COLO829 (cell line): ENCODE measurements around the gene MANF.

Source experiments
- DNase-seq: peaks from one replicate; pipeline ENCODE4 v3.0.0; 2012; ENCODE audit warnings: low spot score

Gene MANF

DNA sequence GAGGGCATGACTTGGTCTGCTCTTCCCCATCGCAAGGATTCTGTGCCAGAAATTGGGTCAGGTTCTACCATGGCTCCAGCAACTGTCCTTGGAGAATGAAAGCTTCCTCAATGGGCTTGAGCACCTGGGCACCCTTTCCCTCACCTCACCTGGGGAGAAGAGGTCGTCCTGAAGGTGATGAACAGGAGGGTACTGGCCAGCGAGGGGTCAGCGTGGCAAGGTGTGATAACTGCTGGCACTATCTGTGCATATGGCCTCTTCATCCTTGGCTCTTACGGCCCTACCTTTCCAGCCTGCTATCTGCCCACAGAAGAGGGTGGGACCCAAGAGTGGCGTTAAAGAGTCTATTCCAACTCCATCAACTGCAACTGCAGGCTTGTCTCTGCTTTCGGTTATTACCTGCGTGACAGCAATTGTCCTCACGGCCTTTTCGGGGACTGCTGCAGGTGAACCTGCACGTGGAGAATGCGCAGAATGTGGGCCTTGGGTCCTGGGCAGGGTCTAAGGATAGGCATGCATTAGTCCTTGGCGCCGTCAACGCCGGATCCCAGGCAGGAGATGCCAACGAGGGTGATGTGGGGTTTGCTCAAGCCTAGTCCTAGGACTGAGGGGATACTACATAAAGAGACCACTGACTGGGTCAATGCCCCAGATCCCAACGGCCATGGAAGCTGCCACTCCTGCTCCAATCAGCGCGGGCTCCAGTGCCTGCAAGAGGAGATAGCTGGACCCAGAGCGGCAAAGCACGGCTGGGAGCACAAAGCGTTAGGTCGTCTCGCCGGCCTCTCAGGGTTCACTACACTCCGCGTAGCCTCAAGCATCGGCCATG, 5.4 kb downstream of the MANF start:
- no peak for DNase-seq

GRCh38 chr3:51391075-51391565, 6.0 kb downstream of the MANF start, which contains the start of gene RBM15B:
Gene RBM15B, plus strand, starts transcription at chr3:51391285. Its CDS starts 115 bp downstream, at chr3:51391400.
- DNase-seq, result peak; percentile 98

DNA sequence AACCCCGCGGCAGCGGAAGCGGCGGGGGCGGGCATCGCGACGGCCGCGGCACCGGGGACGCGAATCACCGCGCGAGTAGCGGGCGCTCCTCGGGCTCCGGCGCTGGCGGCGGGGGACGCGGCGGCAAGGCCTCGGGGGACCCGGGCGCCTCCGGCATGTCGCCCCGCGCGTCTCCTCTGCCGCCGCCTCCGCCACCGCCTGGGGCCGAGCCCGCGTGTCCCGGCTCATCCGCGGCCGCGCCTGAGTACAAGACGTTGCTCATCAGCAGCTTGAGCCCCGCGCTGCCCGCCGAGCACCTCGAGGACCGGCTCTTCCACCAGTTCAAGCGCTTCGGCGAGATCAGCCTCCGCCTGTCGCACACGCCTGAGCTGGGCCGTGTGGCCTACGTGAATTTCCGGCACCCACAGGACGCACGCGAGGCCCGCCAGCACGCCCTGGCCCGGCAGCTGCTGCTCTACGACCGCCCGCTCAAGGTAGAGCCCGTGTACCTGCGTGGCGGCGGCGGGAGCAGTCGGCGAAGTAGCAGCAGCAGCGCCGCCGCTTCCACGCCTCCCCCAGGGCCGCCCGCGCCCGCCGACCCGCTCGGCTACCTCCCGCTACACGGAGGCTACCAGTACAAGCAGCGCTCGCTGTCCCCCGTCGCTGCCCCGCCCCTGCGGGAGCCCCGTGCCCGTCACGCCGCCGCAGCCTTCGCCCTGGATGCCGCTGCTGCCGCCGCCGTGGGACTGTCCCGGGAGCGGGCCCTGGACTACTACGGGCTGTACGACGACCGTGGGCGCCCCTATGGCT, 6.7 kb downstream of the MANF start:
- no peak for DNase-seq

GRCh38 chr3:51392355-51393133, 7.5 kb downstream of the MANF start:
- DNase-seq, result no peak

DNA sequence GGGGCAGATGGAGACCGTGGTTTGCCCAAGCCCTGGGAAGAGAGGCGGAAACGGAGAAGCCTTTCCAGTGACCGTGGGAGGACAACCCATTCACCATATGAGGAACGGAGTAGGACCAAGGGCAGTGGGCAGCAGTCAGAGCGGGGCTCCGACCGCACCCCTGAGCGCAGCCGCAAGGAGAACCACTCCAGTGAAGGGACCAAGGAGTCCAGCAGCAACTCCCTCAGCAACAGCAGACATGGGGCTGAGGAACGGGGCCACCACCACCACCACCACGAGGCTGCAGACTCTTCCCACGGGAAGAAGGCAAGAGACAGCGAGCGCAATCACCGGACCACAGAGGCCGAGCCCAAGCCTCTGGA, 8.0 kb downstream of the MANF start:
- no peak for DNase-seq

DNA sequence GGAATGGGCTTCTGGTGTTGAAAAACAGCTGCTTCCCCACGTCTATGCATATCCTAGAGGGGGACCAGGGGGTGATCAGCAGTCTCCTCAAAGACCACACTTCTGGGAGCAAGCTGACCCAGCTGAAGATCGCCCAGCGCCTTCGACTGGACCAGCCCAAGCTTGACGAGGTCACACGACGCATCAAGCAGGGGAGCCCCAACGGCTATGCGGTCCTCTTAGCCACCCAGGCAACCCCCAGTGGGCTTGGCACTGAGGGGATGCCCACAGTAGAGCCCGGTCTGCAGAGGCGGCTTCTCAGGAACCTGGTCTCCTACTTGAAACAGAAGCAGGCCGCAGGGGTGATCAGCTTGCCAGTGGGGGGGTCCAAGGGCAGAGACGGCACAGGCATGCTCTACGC, 8.5 kb downstream of the MANF start:
- DNase-seq, result no peak

GRCh38 chr3:51394541-51394940, 9.4 kb downstream of the MANF start:
- DNase-seq, result no peak

DNA sequence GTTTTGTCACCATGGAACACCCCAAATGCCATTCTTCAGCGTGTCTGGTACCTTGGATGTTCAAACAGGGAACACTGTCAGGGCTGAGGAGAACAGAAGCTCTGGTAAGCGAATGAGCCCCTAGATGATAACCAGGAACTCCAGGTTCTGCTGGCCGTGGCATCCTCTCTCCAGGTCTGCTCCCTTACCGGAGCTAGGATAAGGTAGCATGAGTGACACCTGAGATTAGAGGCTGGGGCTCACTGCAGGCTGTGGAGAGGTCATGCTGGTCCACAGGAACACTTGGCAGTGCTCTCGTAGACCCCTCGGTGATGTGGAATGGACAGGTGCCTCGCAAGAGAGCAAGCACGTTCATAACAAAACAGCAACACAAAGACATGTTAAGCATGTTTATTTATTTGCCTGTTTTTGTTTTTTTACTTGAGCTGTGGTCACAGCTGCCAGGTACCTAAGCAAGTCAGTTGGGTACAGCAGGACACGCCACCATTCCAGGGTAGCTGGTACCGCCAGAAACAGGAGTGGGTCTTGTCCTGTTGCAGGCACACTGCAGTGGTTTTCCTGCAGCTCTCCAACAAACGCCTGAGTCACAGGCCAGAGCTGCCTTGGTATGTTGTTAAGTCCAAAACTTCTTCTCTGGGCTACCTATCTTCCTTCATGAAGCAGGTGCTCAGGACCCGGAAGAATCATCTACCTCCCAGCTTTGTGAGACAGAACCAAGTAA, 10.6 kb downstream of the MANF start:
- DNase-seq, result no peak

- no peak for DNase-seq
Measured at GRCh38 chr3:51396401-51396800, 11.3 kb downstream of the MANF start.

GRCh38 chr3:51397392-51397791, 12.3 kb downstream of the MANF start:
- DNase-seq, result no peak

GRCh38 chr3:51398595-51399310, 13.7 kb downstream of the MANF start:
- no peak for DNase-seq

GRCh38 chr3:51400166-51400565, 15.1 kb downstream of the MANF start:
- no peak for DNase-seq

DNA sequence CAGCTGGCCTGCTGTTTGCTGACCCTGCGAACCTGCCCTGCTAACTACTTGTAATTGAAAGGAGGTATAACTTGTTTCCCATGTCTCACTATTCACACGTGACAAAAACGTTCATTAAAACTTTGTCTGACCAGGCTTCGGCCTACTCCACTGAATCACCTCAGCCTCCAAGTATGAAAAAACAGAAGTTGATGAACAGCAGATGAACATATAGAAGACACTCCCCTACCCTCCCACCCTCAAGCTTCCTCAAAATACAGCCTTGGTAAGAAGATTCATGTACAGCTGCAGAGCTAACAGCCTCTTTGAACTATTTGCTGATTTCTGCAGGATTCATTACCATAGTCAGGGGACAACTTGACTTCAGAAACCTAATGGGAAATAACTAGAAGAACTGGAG, 16.6 kb downstream of the MANF start:
- DNase-seq, result no peak

GRCh38 chr3:51403675-51404074, 18.6 kb downstream of the MANF start:
- no peak for DNase-seq

GRCh38 chr3:51408021-51408420, 22.9 kb downstream of the MANF start:
- DNase-seq, result no peak

GRCh38 chr3:51408813-51409212, 23.7 kb downstream of the MANF start:
- DNase-seq, result no peak

DNA sequence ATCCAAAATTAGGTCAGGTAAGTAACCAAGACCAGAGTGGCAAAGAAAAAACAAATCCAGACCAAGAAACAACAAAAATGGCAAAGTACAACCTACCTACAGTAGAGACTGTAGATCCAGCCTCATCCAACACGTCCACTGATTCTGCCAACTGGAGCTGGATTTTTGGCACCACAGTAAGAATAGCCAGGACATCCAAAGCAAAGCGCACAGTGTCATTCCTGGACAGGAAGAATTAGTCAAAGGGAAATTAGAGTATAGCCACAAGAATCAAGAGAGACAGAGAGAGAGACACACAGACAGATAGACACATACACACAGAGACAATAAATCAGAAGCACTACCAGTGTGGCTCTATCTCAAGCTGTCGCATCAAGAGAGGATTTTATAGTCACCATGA, 37.1 kb downstream of the MANF start:
- DNase-seq, result no peak

GRCh38 chr3:51426921-51427320, 41.8 kb downstream of the MANF start:
- no peak for DNase-seq

- no peak for DNase-seq
Measured at GRCh38 chr3:51429138-51429537, 44.0 kb downstream of the MANF start.

- no peak for DNase-seq
Measured at GRCh38 chr3:51434110-51434509, 49.0 kb downstream of the MANF start.

DNA sequence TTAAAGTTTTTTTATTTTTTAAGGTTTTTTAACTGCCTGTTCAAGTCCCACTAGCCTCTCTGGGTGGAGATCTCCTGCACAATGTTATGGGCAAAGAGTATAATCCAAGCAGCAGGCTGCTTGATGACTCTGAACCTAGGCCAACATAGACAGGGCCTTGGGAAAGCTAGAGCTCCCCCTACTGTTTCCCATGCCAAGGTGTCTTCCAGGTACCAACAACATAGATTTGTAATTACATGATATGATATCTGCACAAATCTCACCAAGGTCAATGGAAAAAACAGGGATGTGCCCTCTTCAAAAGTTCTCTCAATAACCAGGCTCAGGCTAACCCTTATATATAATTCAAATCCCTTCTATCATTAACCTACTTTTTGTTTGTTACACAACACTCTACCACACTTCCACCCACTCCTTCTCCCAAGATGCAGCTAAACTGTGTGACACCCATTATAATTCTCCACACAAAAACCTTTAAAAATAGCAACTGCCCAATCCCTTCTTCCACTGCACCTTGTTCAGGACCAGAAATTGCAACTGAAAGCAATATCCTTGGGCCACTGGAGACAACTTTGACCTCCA, 49.7 kb downstream of the MANF start:
- DNase-seq, result peak; percentile 55
